GM12891 (cell line): ENCODE measurements around the gene SPRED1.

ENCODE experiments used
- POLR2A ChIP-seq: IDR thresholded peaks from 2 replicates; pipeline ENCODE4 v1.6.1; 2011; ENCODE audit warnings: low read depth, low read length, control low read depth
- POLR2AphosphoS5 ChIP-seq: IDR thresholded peaks from 2 replicates; pipeline ENCODE4 v1.6.1; 2011; ENCODE audit warnings: low read depth, low read length, control low read depth
- TAF1 ChIP-seq: IDR thresholded peaks from 2 replicates; pipeline ENCODE4 v1.6.1; 2011; ENCODE audit warnings: low read depth, low read length, control low read depth

- TF ChIP-seq POLR2A (no peak), POLR2AphosphoS5 (no peak), TAF1 (no peak)
Measured at GRCh38 chr15:38316311-38316710, 63.7 kb downstream of the SPRED1 start.
